HepG2 (cell line): Measurements from ENCODE around the gene MTF2. TPM values are rescaled to one million over a fixed set of nuclear protein-coding genes. Genes with fewer than 3 reads are reported as not detected.
A peak's percentile ranks its signal among the peaks of the same experiment; 100 is the strongest.

Experiments used
- E2F2 ChIP-seq: sonication (generic); formaldehyde crosslinking; IDR thresholded peaks from 2 replicates; pipeline ENCODE4 v1.4.0; 2020; ENCODE audit warnings: missing genetic modification reagents, borderline replicate concordance
- ESRRA ChIP-seq: sonication (generic); formaldehyde crosslinking; IDR thresholded peaks from 2 replicates; pipeline ENCODE4 v1.5.1; 2020; ENCODE audit warnings: mild to moderate bottlenecking, low read depth, missing genetic modification reagents
- GABPA ChIP-seq, 2 experiments: IDR thresholded peaks; 2 replicates each; pipeline ENCODE4 v1.6.1; 2011 to 2016; ENCODE audit warnings: low read depth in 2 of 2, low read length in 1 of 2, missing biosample characterization in 1 of 2, missing genetic modification characterization in 1 of 2
- GFI1 ChIP-seq: sonication (generic); formaldehyde crosslinking; IDR thresholded peaks from 2 replicates; pipeline ENCODE4 v1.5.0; 2020; ENCODE audit warnings: missing genetic modification reagents, mild to moderate bottlenecking, borderline replicate concordance
- JDP2 ChIP-seq: sonication (generic); formaldehyde crosslinking; IDR thresholded peaks from 2 replicates; pipeline ENCODE4 v1.8.1; 2022; ENCODE audit warnings: missing genetic modification reagents, borderline replicate concordance
- MAF1 ChIP-seq: sonication (generic); formaldehyde crosslinking; IDR thresholded peaks from 2 replicates; pipeline ENCODE4 v1.5.0; 2020; ENCODE audit warnings: missing genetic modification reagents, borderline replicate concordance
- MED13 ChIP-seq: sonication (generic); formaldehyde crosslinking; IDR thresholded peaks from 2 replicates; pipeline ENCODE4 v1.5.0; 2020; ENCODE audit warnings: missing genetic modification reagents
- MTA3 ChIP-seq: sonication (generic); formaldehyde crosslinking; IDR thresholded peaks from 2 replicates; pipeline ENCODE4 v1.4.0; 2020; ENCODE audit warnings: missing genetic modification reagents
- PAX8 ChIP-seq: sonication (generic); formaldehyde crosslinking; IDR thresholded peaks from 2 replicates; pipeline ENCODE4 v1.8.0; 2022; ENCODE audit warnings: mild to moderate bottlenecking, missing genetic modification reagents, borderline replicate concordance
- TCF7 ChIP-seq: sonication (generic); IDR thresholded peaks from 2 replicates; pipeline ENCODE4 v1.6.1; 2016; ENCODE audit warnings: antibody characterized with exemption, low read depth
- ZBTB26 ChIP-seq: IDR thresholded peaks from 2 replicates; pipeline ENCODE4 v1.6.1; 2016; ENCODE audit warnings: missing compliant biosample characterization, missing genetic modification reagents, borderline replicate concordance
- ZBTB7B ChIP-seq: sonication (generic); formaldehyde crosslinking; IDR thresholded peaks from 2 replicates; pipeline ENCODE4 v1.4.0; 2020; ENCODE audit warnings: missing genetic modification reagents
- ZHX2 ChIP-seq, 2 experiments: sonication (generic) in 1 of 2; formaldehyde crosslinking in 1 of 2; IDR thresholded peaks; 2 replicates each; pipeline versions ENCODE4 v1.6.1 to v1.9.0; 2014 to 2022; ENCODE audit warnings: antibody characterized with exemption in 1 of 2, borderline replicate concordance in 1 of 2, inconsistent platforms in 1 of 2, low read depth in 1 of 2, missing genetic modification reagents in 1 of 2
- ZNF468 ChIP-seq: sonication (generic); formaldehyde crosslinking; IDR thresholded peaks from 2 replicates; pipeline ENCODE4 v1.8.0; 2022; ENCODE audit warnings: mild to moderate bottlenecking, moderate library complexity, missing genetic modification reagents
- ZNF510 ChIP-seq: sonication (generic); formaldehyde crosslinking; IDR thresholded peaks from 2 replicates; pipeline ENCODE4 v1.4.0; 2020; ENCODE audit warnings: low read depth, mild to moderate bottlenecking, missing genetic modification reagents
- polyA plus RNA-seq, 8 experiments: library from polyadenylated mRNA; depleted of rRNA in 3 of 8; stranded (reverse) in 7 of 8; unstranded in 1 of 8; fragments of >200 nt; fragmentation: Illumina TruSeq in 4 of 8; extraction: Trizol in 4 of 8; gene quantifications; 2 replicates each; pipeline versions ENCODE4 v1.2.1 to v1.2.3, GENCODE V29; 2011 to 2016; ENCODE audit warnings: low read depth in 4 of 8, missing spikeins in 1 of 8, mixed read lengths in 1 of 8; ENCODE audit not compliant: insufficient read depth in 1 of 8
- total RNA-seq, 5 experiments: library from RNA; depleted of rRNA; stranded (reverse); fragments of >200 nt; fragmentation: Illumina TruSeq; extraction: Trizol; gene quantifications; 2 replicates each; pipeline ENCODE4 v1.2.3, GENCODE V29; 2016; ENCODE audit warnings: low read depth in 1 of 5

Gene MTF2
- total and polyA plus RNA-seq, 2 of the 13 experiments (the other 11 are each of a cell fraction or from before 2014, with no cell fraction given), result 48.7 to 53.9 TPM

GRCh38 chr1:93179886-93180722 lies 101.0 kb downstream of the MTF2 start, which contains the start of gene TMED5 (continued):
- TF ChIP-seq GFI1, result no peak; the same call in 1 of the 2 replicates
- TF ChIP-seq MAF1 (CRISPR knock-in tag), result peak; percentile 92; the same call in 1 of the 2 replicates
- peak; percentile 22 for TF ChIP-seq ZBTB7B (CRISPR knock-in tag)
- no peak for TF ChIP-seq ZNF468
- no peak for TF ChIP-seq JDP2 (CRISPR knock-in tag)
- TF ChIP-seq ZBTB26 (CRISPR knock-in tag), result peak; percentile 29; the same call in 1 of the 2 replicates
- no peak for TF ChIP-seq ZHX2 (IDR thresholded peaks at IDR 0.05; ENCODE audit: low read depth)
- peak; percentile 67; the same call in 1 of the 2 replicates for TF ChIP-seq ZHX2 (CRISPR knock-in tag; IDR thresholded peaks at IDR 0.05; ENCODE audit: borderline replicate concordance)
- no peak for TF ChIP-seq TCF7
- TF ChIP-seq MTA3 (CRISPR knock-in tag), result no peak
- no peak; the same call in 1 of the 2 replicates for TF ChIP-seq ZNF510 (CRISPR knock-in tag)
- peak; percentile 30; the same call in 1 of the 2 replicates for TF ChIP-seq ESRRA (CRISPR knock-in tag)
- TF ChIP-seq MED13, result peak; percentile 52; the same call in 1 of the 2 replicates
- no peak for TF ChIP-seq PAX8
- peak; percentile 37; the same call in 1 of the 2 replicates for TF ChIP-seq GABPA (IDR thresholded peaks at IDR 0.05; ENCODE audit: low read depth, low read length)
- TF ChIP-seq GABPA (CRISPR knock-in tag; IDR thresholded peaks at IDR 0.05; ENCODE audit: low read depth), result peak; percentile 73
- TF ChIP-seq E2F2 (CRISPR knock-in tag), result peak; percentile 62; the same call in 1 of the 2 replicates
